GM23338 (cell line): ENCODE results near the gene HERC5. TPM values are rescaled to one million over a fixed set of nuclear protein-coding genes. Genes with fewer than 3 reads are reported as not detected.

Source experiments
- CREB1 ChIP-seq: fragments of 250-450 bp; sonication (Bioruptor Pico); IDR thresholded peaks from 2 replicates; pipeline ENCODE4 v1.5.0; 2020; ENCODE audit warnings: low read depth, mild to moderate bottlenecking, moderate library complexity
- polyA plus RNA-seq: library from polyadenylated mRNA; unstranded; fragments of >200 nt; fragmentation: Nextera tagmentation; extraction: Ambion mirVana; gene quantifications from 2 replicates; pipeline ENCODE4 v1.2.1, GENCODE V29; 2016
- total RNA-seq: library from RNA; depleted of rRNA; stranded (reverse); fragments of >200 nt; shearing (Covaris generic); gene quantifications from 2 replicates; pipeline ENCODE4 v1.2.3, GENCODE V29; 2014
- TF ChIP-seq, protein P1 (sequence below): fragments of 250-450 bp; sonication (Bioruptor Pico); IDR thresholded peaks from 2 replicates; pipeline ENCODE4 v1.5.0; 2020; ENCODE audit warnings: mild to moderate bottlenecking, moderate library complexity
- TF ChIP-seq, protein P2 (sequence below): IDR thresholded peaks from one replicate; pipeline ENCODE4 v1.6.1; 2018; ENCODE audit warnings: antibody characterized with exemption; ENCODE audit not compliant: unreplicated experiment
- TF ChIP-seq, protein P3 (sequence below): IDR thresholded peaks from 2 replicates; pipeline ENCODE4 v1.6.1; 2016; ENCODE audit warnings: antibody characterized with exemption

Gene HERC5
- total and polyA plus RNA-seq, 2 experiments from 2014 or later: 22.8 to 25.1 TPM

DNA sequence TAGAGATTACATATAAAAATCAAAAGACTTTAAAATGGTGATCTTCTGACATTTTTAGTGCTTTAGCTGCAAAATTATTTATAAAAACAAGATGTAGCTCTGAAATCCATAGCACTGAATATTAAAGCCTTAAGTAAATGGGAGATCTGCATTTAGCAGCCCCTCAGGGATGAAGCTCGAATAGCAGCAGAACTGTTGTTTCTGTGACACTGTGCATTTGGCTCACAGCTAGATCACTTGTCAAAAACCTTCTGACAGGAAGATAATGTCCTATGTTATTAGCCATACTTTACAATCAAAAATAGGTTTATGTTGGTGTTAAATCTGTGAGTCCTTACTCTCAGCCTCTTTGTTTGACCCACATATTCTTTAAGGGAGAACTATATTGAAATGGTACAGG is 80.8 kb downstream of the HERC5 start (continued):
- TF ChIP-seq, protein P1, sequence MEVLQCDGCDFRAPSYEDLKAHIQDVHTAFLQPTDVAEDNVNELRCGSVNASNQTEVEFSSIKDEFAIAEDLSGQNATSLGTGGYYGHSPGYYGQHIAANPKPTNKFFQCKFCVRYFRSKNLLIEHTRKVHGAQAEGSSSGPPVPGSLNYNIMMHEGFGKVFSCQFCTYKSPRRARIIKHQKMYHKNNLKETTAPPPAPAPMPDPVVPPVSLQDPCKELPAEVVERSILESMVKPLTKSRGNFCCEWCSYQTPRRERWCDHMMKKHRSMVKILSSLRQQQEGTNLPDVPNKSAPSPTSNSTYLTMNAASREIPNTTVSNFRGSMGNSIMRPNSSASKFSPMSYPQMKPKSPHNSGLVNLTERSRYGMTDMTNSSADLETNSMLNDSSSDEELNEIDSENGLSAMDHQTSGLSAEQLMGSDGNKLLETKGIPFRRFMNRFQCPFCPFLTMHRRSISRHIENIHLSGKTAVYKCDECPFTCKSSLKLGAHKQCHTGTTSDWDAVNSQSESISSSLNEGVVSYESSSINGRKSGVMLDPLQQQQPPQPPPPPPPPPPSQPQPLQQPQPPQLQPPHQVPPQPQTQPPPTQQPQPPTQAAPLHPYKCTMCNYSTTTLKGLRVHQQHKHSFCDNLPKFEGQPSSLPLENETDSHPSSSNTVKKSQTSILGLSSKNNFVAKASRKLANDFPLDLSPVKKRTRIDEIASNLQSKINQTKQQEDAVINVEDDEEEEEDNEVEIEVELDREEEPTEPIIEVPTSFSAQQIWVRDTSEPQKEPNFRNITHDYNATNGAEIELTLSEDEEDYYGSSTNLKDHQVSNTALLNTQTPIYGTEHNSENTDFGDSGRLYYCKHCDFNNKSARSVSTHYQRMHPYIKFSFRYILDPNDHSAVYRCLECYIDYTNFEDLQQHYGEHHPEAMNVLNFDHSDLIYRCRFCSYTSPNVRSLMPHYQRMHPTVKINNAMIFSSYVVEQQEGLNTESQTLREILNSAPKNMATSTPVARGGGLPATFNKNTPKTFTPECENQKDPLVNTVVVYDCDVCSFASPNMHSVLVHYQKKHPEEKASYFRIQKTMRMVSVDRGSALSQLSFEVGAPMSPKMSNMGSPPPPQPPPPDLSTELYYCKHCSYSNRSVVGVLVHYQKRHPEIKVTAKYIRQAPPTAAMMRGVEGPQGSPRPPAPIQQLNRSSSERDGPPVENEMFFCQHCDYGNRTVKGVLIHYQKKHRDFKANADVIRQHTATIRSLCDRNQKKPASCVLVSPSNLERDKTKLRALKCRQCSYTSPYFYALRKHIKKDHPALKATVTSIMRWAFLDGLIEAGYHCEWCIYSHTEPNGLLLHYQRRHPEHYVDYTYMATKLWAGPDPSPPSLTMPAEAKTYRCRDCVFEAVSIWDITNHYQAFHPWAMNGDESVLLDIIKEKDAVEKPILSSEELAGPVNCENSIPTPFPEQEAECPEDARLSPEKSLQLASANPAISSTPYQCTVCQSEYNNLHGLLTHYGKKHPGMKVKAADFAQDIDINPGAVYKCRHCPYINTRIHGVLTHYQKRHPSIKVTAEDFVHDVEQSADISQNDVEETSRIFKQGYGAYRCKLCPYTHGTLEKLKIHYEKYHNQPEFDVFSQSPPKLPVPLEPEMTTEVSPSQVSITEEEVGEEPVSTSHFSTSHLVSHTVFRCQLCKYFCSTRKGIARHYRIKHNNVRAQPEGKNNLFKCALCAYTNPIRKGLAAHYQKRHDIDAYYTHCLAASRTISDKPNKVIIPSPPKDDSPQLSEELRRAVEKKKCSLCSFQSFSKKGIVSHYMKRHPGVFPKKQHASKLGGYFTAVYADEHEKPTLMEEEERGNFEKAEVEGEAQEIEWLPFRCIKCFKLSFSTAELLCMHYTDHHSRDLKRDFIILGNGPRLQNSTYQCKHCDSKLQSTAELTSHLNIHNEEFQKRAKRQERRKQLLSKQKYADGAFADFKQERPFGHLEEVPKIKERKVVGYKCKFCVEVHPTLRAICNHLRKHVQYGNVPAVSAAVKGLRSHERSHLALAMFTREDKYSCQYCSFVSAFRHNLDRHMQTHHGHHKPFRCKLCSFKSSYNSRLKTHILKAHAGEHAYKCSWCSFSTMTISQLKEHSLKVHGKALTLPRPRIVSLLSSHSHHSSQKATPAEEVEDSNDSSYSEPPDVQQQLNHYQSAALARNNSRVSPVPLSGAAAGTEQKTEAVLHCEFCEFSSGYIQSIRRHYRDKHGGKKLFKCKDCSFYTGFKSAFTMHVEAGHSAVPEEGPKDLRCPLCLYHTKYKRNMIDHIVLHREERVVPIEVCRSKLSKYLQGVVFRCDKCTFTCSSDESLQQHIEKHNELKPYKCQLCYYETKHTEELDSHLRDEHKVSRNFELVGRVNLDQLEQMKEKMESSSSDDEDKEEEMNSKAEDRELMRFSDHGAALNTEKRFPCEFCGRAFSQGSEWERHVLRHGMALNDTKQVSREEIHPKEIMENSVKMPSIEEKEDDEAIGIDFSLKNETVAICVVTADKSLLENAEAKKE (CRISPR knock-in tag): no peak
- no peak for TF ChIP-seq CREB1
- TF ChIP-seq, protein P2, sequence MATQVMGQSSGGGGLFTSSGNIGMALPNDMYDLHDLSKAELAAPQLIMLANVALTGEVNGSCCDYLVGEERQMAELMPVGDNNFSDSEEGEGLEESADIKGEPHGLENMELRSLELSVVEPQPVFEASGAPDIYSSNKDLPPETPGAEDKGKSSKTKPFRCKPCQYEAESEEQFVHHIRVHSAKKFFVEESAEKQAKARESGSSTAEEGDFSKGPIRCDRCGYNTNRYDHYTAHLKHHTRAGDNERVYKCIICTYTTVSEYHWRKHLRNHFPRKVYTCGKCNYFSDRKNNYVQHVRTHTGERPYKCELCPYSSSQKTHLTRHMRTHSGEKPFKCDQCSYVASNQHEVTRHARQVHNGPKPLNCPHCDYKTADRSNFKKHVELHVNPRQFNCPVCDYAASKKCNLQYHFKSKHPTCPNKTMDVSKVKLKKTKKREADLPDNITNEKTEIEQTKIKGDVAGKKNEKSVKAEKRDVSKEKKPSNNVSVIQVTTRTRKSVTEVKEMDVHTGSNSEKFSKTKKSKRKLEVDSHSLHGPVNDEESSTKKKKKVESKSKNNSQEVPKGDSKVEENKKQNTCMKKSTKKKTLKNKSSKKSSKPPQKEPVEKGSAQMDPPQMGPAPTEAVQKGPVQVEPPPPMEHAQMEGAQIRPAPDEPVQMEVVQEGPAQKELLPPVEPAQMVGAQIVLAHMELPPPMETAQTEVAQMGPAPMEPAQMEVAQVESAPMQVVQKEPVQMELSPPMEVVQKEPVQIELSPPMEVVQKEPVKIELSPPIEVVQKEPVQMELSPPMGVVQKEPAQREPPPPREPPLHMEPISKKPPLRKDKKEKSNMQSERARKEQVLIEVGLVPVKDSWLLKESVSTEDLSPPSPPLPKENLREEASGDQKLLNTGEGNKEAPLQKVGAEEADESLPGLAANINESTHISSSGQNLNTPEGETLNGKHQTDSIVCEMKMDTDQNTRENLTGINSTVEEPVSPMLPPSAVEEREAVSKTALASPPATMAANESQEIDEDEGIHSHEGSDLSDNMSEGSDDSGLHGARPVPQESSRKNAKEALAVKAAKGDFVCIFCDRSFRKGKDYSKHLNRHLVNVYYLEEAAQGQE: no peak
- TF ChIP-seq, protein P3, sequence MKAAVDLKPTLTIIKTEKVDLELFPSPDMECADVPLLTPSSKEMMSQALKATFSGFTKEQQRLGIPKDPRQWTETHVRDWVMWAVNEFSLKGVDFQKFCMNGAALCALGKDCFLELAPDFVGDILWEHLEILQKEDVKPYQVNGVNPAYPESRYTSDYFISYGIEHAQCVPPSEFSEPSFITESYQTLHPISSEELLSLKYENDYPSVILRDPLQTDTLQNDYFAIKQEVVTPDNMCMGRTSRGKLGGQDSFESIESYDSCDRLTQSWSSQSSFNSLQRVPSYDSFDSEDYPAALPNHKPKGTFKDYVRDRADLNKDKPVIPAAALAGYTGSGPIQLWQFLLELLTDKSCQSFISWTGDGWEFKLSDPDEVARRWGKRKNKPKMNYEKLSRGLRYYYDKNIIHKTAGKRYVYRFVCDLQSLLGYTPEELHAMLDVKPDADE: no peak
